Astrocyte of the spinal cord (primary cell): Measurements from ENCODE around the gene RNF150.

Experiments
- DNase-seq: peaks from one replicate; pipeline ENCODE4 v3.0.0; 2011; ENCODE audit warnings: low read depth, low spot score
- H3K4me3 ChIP-seq: 2 replicates; pipeline ENCODE4 v1.5.1; 2011; ENCODE audit warnings: low read depth, mild to moderate bottlenecking, low read length, moderate library complexity
- in situ Hi-C: cut with HindIII; loops from 2 replicates; pipeline ENCODE4 v1.10.0; 2017; ENCODE audit warnings: low sequenced_read_pairs
- TF ChIP-seq, protein P1 (sequence below): IDR thresholded peaks from 2 replicates; pipeline ENCODE4 v1.5.1; 2012; ENCODE audit warnings: low read depth, mild to moderate bottlenecking, low read length, inconsistent platforms

The RNF150 gene

DNA sequence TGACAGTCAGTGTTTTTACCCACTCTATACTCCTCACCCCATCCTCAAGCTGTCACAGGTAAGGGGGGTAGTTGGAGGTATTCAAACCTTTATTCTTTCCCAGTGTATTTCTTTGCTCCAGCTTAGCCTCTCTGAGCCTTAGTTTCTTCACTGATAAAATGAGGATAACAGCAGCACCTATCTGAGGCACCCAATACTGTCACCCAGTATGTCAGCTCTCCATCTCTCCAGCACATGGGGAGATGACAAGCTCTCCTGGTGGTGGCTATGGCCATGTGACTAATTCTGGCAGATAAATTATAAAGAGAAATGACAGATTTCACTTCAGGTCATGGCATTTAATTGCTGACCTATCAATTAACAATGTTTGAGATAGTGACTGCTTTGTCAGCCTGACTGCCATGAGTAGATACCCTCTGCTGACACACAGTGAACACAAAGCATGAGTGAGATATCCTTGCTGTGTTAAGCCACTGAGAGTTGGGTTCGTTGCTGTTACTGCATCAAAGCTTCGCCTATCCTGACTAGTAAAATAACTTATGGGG lies 200.7 kb downstream of the RNF150 start:
- no peak overlapping the region for H3K4me3 ChIP-seq
- in situ Hi-C loops, result no loop called here
- no peak for DNase-seq
- TF ChIP-seq, protein P1, sequence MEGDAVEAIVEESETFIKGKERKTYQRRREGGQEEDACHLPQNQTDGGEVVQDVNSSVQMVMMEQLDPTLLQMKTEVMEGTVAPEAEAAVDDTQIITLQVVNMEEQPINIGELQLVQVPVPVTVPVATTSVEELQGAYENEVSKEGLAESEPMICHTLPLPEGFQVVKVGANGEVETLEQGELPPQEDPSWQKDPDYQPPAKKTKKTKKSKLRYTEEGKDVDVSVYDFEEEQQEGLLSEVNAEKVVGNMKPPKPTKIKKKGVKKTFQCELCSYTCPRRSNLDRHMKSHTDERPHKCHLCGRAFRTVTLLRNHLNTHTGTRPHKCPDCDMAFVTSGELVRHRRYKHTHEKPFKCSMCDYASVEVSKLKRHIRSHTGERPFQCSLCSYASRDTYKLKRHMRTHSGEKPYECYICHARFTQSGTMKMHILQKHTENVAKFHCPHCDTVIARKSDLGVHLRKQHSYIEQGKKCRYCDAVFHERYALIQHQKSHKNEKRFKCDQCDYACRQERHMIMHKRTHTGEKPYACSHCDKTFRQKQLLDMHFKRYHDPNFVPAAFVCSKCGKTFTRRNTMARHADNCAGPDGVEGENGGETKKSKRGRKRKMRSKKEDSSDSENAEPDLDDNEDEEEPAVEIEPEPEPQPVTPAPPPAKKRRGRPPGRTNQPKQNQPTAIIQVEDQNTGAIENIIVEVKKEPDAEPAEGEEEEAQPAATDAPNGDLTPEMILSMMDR, result no peak

DNA sequence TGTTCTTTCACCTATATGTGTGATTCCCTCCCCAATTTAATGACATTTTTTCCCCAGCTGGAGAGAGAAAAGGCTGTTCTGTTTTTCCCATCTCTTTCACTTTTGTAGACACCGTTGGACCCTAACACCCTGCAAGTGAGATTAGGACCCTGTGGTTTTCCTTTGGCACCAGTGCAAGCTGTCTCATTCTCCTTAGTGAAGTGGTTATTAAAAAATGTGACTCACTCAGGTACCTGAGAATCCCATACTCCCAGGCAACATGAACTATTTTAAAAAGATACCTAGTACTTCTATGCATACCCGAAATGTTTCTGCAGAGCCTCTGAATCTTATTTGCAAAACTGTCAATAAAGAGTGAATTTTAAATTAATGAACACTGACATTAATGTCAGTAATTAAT lies 201.4 kb downstream of the RNF150 start:
- DNase-seq, result no peak
- no peak overlapping the region for H3K4me3 ChIP-seq
- in situ Hi-C loops, result no loop called here
- TF ChIP-seq, protein P1, result no peak

- in situ Hi-C loops, result no loop called here
Observed at GRCh38 chr4:140930557-140930956, 202.7 kb downstream of the RNF150 start.

GRCh38 chr4:140930011-140930410 lies 203.3 kb downstream of the RNF150 start:
- in situ Hi-C loops, result no loop called here
- DNase-seq, result no peak
- H3K4me3 ChIP-seq, result no peak overlapping the region
- TF ChIP-seq, protein P1, result no peak

More at GRCh38 chr4:140930557-140930956, 202.7 kb downstream of the RNF150 start:
- no peak for DNase-seq
- TF ChIP-seq, protein P1, result no peak
- H3K4me3 ChIP-seq, result no peak overlapping the region

DNA sequence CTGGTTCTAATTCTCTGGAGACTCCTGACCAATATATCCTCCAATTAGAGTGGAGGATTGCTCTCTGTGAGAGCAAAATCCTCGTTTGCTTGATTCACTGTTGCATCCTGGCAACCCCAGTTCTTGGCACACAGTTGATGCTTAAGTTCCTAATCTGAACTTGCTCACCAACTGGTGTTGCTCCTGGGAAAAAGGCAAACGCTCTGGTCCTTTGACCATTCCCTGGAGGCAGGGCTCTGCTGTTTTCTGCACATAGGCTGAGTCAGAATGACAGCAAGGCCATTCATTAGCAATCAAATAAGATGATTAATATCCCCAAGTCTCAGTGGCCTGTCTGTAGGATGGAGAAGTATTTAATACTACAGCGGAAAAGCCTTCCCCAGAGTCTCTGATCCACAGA lies 204.4 kb downstream of the RNF150 start:
- TF ChIP-seq, protein P1, result no peak
- H3K4me3 ChIP-seq, result no peak overlapping the region
- DNase-seq, result no peak
- in situ Hi-C loops, result no loop called here

DNA sequence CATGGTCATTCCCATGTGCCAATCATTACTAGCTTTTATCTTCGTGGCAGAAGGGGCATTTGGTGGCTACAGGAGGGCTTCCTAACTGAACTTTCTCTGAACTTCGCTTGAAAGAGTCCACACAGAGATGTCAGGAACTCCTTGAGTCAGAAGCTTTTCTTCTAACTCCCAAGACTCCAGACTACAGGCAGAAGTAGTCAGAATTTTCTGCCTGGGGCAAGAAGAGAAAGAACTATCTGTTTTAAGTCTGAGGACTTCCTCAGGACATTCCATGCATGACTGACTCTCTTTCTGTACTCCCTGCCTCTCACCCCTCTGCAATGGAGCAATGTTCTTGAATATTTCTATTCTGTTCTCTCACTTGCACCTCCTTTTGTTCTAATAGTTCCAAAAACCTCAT lies 206.6 kb downstream of the RNF150 start:
- TF ChIP-seq, protein P1, result no peak
- H3K4me3 ChIP-seq, result no peak overlapping the region
- DNase-seq, result peak; percentile 24
- in situ Hi-C loops, result no loop called here

DNA sequence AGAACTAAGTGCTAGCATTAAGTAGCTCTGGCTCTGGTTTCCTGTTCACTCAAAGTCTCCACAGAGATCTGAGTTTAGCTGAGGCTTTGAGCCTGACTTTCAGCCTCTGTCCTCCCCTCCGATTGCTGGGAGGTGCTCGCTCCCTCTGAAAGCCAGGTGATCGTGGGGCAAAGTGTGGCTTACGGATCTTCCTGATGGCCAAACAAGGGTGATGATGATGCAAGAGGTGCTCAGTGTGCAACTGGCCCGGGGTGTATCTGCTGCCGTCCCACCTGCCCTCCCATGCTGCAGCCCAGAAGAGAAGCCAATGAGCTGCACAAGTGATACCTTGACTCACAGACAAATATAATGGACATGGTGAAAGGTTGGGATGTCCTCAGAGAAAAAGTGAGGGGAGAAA lies 207.9 kb downstream of the RNF150 start:
- no peak for DNase-seq
- in situ Hi-C loops, result no loop called here

More for the DNA sequence above, 207.9 kb downstream of the RNF150 start:
- TF ChIP-seq, protein P1, result no peak
- H3K4me3 ChIP-seq, result no peak overlapping the region
